NT2/D1 (cell line): Measurements from ENCODE around the gene FXYD3.

ENCODE experiments used
- SUZ12 ChIP-seq: IDR thresholded peaks from 2 replicates; pipeline ENCODE4 v1.6.1; 2011; ENCODE audit not compliant: insufficient read length, insufficient read depth; ENCODE audit errors: extremely low read depth
- YY1 ChIP-seq: IDR thresholded peaks from 2 replicates; pipeline ENCODE4 v1.6.1; 2011; ENCODE audit not compliant: insufficient read length, insufficient read depth

DNA sequence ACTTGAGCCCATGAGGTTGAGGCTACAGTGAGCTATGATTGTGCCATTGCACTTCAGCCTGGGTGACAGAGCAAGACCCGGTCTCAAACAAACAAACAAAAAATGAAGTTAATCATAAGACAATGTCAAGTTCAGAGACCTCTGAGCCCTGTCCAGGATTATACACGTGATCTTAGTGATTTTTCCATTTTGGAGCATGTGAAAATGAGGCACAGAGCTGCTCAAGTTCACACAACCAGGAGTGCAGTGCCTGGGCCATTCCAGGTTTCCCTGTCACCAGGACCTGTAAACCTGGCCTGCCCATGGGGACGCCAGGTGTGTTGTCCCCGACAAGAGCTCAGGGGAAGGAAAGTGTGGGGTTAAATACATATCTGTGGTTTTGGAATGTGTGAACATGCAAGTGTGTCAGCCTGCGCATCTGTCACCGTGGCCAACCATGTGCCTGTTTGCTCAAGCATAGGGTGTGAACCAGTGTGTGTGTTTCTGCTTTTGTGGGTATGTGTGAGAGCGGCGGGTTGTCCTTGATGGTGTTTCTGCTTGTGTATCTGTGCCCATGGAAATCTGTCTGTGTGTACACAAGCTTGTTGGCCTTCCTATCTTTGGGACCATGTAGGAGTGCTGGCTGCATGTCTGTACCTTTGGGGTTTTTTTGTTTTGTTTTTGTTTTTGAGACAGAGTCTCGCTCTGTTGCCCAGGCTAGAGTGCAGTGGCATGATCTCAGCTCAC, 21.5 kb downstream of the FXYD3 start:
- TF ChIP-seq YY1 (no peak), SUZ12 (no peak)
